ENCODE results near the gene SUSD4. TPM values are rescaled to one million over a fixed set of nuclear protein-coding genes. Genes with fewer than 3 reads are reported as not detected.
A peak's percentile ranks its signal among the peaks of the same experiment; 100 is the strongest.

The SUSD4 gene
- polyA plus RNA-seq, 2 of the 4 experiments (the other 2 are of a cell fraction): 0.61 to 0.85 TPM

DNA sequence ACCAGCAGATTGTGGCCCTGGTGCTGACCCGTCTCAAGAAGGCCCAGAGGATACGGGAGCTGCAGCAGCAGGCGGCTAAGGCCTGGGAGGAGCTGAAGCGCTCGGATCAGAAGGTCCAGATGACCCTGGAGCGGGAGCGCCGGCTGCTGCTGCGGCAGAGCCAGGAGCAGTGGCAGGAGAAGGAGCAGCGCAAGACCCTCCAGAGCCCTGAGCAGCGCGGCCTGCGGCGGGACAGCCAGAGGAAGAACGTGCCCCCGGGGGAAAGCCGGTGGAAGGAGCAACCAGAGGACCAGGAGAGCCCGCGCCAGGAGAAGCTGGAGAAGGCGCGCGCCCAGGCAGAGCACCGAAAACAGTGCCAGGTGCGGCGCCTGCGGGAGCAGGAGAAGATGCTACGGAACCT, 30.3 kb upstream of the SUSD4 start:
- ATAC-seq (peak in 1 of 2 experiments; percentile 40; a peak in 3 of 6 replicates), DNase-seq (ENCODE audit: low read depth in 1 of 2, low spot score in 1 of 2) (no peak), FAIRE-seq (no peak)
- Histone ChIP-seq H3K27ac (no peak overlapping the region), H3K4me3 (no peak overlapping the region), H3K9me3 (no peaks in the 10 kb centered on the region), H3K4me1 (no peaks in the 10 kb centered on the region; the same call in 2 of the 3 replicates), H3K4me2 (peak overlapping the region; percentile 99; the same call in 1 of the 3 replicates)
- ChIA-PET CTCF (interaction anchor here (1.0 to 1.8 kb wide), 6 partner anchors 16 to 275 kb away, joined by 3 to 5 read pairs (median 4); no protein-coding TSS in a partner anchor), POLR2A (no interaction called here)
- WGBS (ENCODE audit: missing lambda C conversion rate): 92% methylated on average over 24 of the region's 27 CpGs
- TF ChIP-seq HES2 (IDR thresholded peaks at IDR 0.05): no peak
- no peak for TF ChIP-seq ZFP36 (IDR thresholded peaks at IDR 0.05; ENCODE audit: borderline replicate concordance, partially characterized antibody)
- TF ChIP-seq, protein P1, sequence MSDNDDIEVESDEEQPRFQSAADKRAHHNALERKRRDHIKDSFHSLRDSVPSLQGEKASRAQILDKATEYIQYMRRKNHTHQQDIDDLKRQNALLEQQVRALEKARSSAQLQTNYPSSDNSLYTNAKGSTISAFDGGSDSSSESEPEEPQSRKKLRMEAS (IDR thresholded peaks at IDR 0.05): no peak
- no peak for TF ChIP-seq HOXA7 (CRISPR knock-in tag; IDR thresholded peaks at IDR 0.05)
- no peak for TF ChIP-seq HOXB5 (CRISPR knock-in tag; IDR thresholded peaks at IDR 0.05)
- TF ChIP-seq, protein P2, sequence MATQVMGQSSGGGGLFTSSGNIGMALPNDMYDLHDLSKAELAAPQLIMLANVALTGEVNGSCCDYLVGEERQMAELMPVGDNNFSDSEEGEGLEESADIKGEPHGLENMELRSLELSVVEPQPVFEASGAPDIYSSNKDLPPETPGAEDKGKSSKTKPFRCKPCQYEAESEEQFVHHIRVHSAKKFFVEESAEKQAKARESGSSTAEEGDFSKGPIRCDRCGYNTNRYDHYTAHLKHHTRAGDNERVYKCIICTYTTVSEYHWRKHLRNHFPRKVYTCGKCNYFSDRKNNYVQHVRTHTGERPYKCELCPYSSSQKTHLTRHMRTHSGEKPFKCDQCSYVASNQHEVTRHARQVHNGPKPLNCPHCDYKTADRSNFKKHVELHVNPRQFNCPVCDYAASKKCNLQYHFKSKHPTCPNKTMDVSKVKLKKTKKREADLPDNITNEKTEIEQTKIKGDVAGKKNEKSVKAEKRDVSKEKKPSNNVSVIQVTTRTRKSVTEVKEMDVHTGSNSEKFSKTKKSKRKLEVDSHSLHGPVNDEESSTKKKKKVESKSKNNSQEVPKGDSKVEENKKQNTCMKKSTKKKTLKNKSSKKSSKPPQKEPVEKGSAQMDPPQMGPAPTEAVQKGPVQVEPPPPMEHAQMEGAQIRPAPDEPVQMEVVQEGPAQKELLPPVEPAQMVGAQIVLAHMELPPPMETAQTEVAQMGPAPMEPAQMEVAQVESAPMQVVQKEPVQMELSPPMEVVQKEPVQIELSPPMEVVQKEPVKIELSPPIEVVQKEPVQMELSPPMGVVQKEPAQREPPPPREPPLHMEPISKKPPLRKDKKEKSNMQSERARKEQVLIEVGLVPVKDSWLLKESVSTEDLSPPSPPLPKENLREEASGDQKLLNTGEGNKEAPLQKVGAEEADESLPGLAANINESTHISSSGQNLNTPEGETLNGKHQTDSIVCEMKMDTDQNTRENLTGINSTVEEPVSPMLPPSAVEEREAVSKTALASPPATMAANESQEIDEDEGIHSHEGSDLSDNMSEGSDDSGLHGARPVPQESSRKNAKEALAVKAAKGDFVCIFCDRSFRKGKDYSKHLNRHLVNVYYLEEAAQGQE (IDR thresholded peaks at IDR 0.05): no peak
- TF ChIP-seq RARB (CRISPR knock-in tag; IDR thresholded peaks at IDR 0.05): no peak
- TF ChIP-seq CHD2 (IDR thresholded peaks at IDR 0.05; ENCODE audit: low read length, partially characterized antibody): no peak
- no peak for TF ChIP-seq JUNB (IDR thresholded peaks at IDR 0.05)
- no peak for TF ChIP-seq MAFK (IDR thresholded peaks at IDR 0.05; ENCODE audit: partially characterized antibody)
- TF ChIP-seq TFCP2L1 (CRISPR knock-in tag; IDR thresholded peaks at IDR 0.05): no peak

DNA sequence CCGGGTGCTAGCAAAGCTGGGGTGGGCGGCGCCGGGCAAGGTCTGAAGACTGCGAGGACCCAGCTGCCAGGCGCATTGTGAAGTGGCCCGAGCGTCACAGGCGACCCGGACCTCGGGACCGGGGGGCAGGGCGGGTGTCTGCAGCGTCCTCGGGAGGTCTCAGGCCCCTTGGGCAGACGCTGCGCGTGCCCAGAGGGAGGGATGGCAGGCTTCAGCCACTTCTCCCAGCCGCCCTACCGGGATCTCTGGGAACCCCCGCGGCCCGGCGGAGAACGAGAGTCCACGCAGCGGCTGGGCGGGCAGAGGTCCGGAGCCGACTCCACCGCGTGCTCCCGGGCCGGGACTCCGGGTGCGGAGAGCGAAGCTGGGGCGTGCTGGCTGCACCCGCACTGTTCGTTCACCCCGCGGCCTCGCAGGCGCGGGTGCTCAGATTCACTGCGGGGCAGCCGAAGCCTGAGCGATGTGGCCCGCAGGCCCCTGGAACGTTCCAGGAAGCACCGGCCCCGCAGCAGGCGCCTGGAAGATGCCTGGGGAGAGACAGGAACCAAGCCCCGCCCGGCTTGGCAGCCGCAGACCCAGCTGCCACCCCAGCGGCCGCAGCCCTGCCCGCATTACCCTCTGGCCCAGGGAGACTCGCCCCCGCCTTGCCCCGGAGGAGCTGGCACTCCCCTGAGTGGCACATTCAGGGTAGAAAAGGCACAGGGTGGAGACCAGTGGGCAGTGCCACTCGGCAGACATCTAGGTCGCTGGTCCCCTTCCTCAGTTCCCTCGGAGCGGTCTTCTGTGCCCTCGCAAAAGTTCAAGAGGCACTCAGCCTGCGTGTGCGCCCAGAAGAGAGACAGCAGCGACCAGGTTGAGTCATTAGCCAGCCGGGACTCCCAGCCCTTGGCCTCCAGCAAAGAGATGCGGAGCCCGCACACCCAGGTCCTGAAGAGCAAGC, 29.6 kb upstream of the SUSD4 start, which contains the start of gene CCDC185:
Gene CCDC185 (plus strand): TSS at position 141 of the 940 bp plus-strand sequence. CDS start 61 bp downstream, at position 202.
- Histone ChIP-seq H3K4me2 (peak within 1 kb of the TSS; percentile 99), H3K4me1 (no peaks in the 10 kb centered on the region; the same call in 2 of the 3 replicates), H3K4me3 (peak within 1 kb of the TSS; percentile 50), H3K9me3 (no peaks in the 10 kb centered on the region), H3K27ac (peak within 1 kb of the TSS; percentile 67 to 86)
- ChIA-PET POLR2A (no interaction called here), CTCF (interaction anchor here (0.8 to 1.8 kb wide), 6 partner anchors 17 to 274 kb away, joined by 3 to 5 read pairs (median 3); no protein-coding TSS in a partner anchor)
- DNase-seq (ENCODE audit: low read depth in 1 of 2, low spot score in 1 of 2) (peak in 1 of 2 experiments; percentile 25), ATAC-seq (peak; percentile 73 to 82), FAIRE-seq (no peak)
- TF ChIP-seq, protein P1 (IDR thresholded peaks at IDR 0.05): peak; percentile 50; the same call in 1 of the 2 replicates
- TF ChIP-seq E2F6 (IDR thresholded peaks at IDR 0.05; ENCODE audit: borderline replicate concordance, low read depth) (peak; percentile 55; the same call in 1 of the 2 replicates), ZNF302 (CRISPR knock-in tag; IDR thresholded peaks at IDR 0.05) (no peak)
- WGBS (ENCODE audit: missing lambda C conversion rate): 90% methylated on average over 10 of the region's 73 CpGs

GRCh38 chr1:223390618-223391017, 26.6 kb upstream of the SUSD4 start:
- Histone ChIP-seq H3K4me1 (no peaks in the 10 kb centered on the region; the same call in 2 of the 3 replicates), H3K4me3 (no peak overlapping the region), H3K9me3 (no peaks in the 10 kb centered on the region), H3K4me2 (no peak overlapping the region), H3K27ac (no peak overlapping the region)
- no peak for DNase-seq (ENCODE audit: low read depth in 1 of 2, low spot score in 1 of 2)
- no peak for FAIRE-seq
- ChIA-PET POLR2A (no interaction called here), CTCF (interaction anchor here (1.6 kb wide), 1 partner anchor 293 kb away, joined by 4 read pairs; no protein-coding TSS in a partner anchor)
- ATAC-seq: no peak
- TF ChIP-seq GATA3 (IDR thresholded peaks at IDR 0.05; ENCODE audit: borderline replicate concordance) (no peak), FOSL2 (IDR thresholded peaks at IDR 0.05) (no peak), FOSL2 (CRISPR knock-in tag; IDR thresholded peaks at IDR 0.05) (no peak), PHF8 (IDR thresholded peaks at IDR 0.05; ENCODE audit: borderline replicate concordance, low read depth) (no peak), CEBPB (IDR thresholded peaks at IDR 0.05) (no peak), KDM5A (IDR thresholded peaks at IDR 0.05) (no peak), HES2 (IDR thresholded peaks at IDR 0.05) (no peak), TP53 (CRISPR knock-in tag; IDR thresholded peaks at IDR 0.05) (no peak), FOXS1 (CRISPR knock-in tag; IDR thresholded peaks at IDR 0.05) (no peak), FOSB (CRISPR knock-in tag; IDR thresholded peaks at IDR 0.05) (no peak), TFCP2L1 (CRISPR knock-in tag; IDR thresholded peaks at IDR 0.05) (no peak), RFX5 (IDR thresholded peaks at IDR 0.05) (no peak), HOXB13 (CRISPR knock-in tag; IDR thresholded peaks at IDR 0.05; ENCODE audit: low read depth) (no peak), JUNB (IDR thresholded peaks at IDR 0.05) (no peak)
- TF ChIP-seq, protein P3, sequence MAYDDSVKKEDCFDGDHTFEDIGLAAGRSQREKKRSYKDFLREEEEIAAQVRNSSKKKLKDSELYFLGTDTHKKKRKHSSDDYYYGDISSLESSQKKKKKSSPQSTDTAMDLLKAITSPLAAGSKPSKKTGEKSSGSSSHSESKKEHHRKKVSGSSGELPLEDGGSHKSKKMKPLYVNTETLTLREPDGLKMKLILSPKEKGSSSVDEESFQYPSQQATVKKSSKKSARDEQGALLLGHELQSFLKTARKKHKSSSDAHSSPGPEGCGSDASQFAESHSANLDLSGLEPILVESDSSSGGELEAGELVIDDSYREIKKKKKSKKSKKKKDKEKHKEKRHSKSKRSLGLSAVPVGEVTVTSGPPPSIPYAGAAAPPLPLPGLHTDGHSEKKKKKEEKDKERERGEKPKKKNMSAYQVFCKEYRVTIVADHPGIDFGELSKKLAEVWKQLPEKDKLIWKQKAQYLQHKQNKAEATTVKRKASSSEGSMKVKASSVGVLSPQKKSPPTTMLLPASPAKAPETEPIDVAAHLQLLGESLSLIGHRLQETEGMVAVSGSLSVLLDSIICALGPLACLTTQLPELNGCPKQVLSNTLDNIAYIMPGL (CRISPR knock-in tag; IDR thresholded peaks at IDR 0.05; ENCODE audit: borderline replicate concordance): no peak

Data from A549 (cell line).